Keratinocyte (primary cell): ENCODE measurements around the gene FAM193B.

Source experiments
- EZH2 ChIP-seq: IDR thresholded peaks from one replicate; pipeline ENCODE4 v1.6.1; 2012; ENCODE audit warnings: inconsistent platforms, mild to moderate bottlenecking, low read length, moderate library complexity
- TF ChIP-seq, protein P1 (sequence below), 3 experiments: IDR thresholded peaks in 1 of 3; conservative IDR thresholded peaks in 1 of 3; optimal IDR thresholded peaks in 1 of 3; 2 replicates in 2 of 3; 3 replicates in 1 of 3; pipeline versions ENCODE3 to v1.5.1; 2011; ENCODE audit warnings: low read length in 3 of 3, mild to moderate bottlenecking in 3 of 3, moderate library complexity in 2 of 3, control low read depth in 1 of 3, inconsistent platforms in 1 of 3; ENCODE audit not compliant: insufficient read depth in 2 of 3; ENCODE audit errors: extremely low read depth in 1 of 3

DNA sequence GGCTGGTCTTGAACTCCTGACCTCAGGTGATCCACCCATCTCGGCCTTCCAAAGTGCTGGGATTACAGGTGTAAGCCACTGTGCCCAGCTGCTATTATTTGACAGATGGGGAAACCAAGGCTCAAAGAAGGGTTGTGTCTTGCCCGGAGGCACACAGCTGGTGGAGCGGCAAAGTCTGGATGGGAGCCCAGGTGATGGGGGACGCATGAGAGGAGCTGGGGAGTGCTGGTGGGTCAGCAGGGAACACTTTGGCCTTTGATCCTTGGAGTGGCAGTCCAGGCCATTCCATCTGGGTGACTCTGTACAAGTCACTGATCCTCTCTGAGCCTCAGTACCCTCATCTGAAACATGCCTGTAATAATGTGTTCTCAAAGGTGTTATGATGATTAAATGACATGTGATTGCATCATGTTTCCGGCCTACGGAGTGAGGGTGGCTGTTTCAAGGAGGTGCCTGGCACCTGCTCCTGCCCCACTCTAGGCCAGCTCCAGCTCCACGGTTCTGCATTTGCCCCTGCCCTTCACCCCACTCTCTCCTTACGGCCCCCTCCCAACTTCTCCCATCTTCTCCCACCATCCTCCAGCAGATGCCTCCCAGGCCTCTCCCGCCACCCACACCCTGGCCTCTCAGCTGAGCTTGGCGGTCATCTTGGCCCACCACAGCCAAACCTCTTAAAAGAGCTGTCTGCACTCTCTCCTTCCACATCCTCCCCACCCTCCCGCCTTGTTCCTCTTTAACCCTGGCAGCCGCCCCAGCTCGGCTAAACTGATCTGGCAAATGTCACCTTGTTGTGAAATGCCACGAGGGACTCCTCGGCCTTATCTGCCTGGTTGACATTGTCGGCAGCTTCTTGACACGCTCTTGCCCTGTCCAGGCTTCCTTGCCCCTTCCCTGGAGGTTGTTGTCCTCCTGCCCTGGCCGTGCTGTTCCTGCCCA, 75.4 kb downstream of the FAM193B start:
- TF ChIP-seq, protein P1, sequence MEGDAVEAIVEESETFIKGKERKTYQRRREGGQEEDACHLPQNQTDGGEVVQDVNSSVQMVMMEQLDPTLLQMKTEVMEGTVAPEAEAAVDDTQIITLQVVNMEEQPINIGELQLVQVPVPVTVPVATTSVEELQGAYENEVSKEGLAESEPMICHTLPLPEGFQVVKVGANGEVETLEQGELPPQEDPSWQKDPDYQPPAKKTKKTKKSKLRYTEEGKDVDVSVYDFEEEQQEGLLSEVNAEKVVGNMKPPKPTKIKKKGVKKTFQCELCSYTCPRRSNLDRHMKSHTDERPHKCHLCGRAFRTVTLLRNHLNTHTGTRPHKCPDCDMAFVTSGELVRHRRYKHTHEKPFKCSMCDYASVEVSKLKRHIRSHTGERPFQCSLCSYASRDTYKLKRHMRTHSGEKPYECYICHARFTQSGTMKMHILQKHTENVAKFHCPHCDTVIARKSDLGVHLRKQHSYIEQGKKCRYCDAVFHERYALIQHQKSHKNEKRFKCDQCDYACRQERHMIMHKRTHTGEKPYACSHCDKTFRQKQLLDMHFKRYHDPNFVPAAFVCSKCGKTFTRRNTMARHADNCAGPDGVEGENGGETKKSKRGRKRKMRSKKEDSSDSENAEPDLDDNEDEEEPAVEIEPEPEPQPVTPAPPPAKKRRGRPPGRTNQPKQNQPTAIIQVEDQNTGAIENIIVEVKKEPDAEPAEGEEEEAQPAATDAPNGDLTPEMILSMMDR (optimal IDR thresholded peaks at IDR 0.05 in 1 of 3, IDR thresholded peaks at IDR 0.05 in 1 of 3, conservative IDR thresholded peaks at IDR 0.05 in 1 of 3; ENCODE audit: extremely low read depth in 1 of 3, insufficient read depth in 2 of 3, low read length in 3 of 3) = no peak
- TF ChIP-seq EZH2 = no peak
